Measurements from ENCODE around the gene TERB1. TPM values are rescaled to one million over a fixed set of nuclear protein-coding genes. Genes with fewer than 3 reads are reported as not detected.

The TERB1 gene
- total and polyA plus RNA-seq, 2 of the 13 experiments (the other 11 are each of a cell fraction or from before 2014, with no cell fraction given) = not detected

DNA sequence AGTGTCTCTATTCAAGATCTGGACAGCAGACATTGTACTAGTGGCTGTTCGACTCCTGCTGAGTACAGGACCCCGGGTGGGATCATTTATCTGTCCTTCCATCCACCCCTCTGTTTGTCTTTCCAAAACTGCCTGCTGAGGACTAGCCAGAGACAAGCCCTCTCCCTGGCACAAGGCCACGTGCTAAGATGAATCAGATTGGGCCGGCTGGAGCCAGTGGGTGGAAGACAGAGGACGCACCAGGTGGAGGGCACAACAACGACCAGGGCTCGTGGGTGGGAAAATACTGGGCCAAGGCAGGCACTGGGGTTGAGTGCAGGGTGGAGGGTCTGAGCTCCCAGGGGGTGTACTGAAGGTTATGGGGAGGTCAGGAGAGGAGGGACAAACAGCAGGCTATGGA is 41.4 kb upstream of the TERB1 start (continued):
- TF ChIP-seq, protein P1, sequence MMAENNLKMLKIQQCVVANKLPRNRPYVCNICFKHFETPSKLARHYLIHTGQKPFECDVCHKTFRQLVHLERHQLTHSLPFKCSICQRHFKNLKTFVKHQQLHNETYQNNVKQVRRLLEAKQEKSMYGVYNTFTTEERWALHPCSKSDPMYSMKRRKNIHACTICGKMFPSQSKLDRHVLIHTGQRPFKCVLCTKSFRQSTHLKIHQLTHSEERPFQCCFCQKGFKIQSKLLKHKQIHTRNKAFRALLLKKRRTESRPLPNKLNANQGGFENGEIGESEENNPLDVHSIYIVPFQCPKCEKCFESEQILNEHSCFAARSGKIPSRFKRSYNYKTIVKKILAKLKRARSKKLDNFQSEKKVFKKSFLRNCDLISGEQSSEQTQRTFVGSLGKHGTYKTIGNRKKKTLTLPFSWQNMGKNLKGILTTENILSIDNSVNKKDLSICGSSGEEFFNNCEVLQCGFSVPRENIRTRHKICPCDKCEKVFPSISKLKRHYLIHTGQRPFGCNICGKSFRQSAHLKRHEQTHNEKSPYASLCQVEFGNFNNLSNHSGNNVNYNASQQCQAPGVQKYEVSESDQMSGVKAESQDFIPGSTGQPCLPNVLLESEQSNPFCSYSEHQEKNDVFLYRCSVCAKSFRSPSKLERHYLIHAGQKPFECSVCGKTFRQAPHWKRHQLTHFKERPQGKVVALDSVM (CRISPR knock-in tag; IDR thresholded peaks at IDR 0.05) = no peak
- TF ChIP-seq ZNF776 (CRISPR knock-in tag; IDR thresholded peaks at IDR 0.05) (no peak), ZNF44 (CRISPR knock-in tag; IDR thresholded peaks at IDR 0.05) (no peak), ZNF552 (CRISPR knock-in tag; IDR thresholded peaks at IDR 0.05; ENCODE audit: borderline replicate concordance) (no peak), SOX5 (CRISPR knock-in tag; IDR thresholded peaks at IDR 0.05; ENCODE audit: borderline replicate concordance) (no peak), ATF7-NPFF (CRISPR knock-in tag; IDR thresholded peaks at IDR 0.05; ENCODE audit: low read depth) (no peak), ZMYM2 (CRISPR knock-in tag; IDR thresholded peaks at IDR 0.05) (no peak)

DNA sequence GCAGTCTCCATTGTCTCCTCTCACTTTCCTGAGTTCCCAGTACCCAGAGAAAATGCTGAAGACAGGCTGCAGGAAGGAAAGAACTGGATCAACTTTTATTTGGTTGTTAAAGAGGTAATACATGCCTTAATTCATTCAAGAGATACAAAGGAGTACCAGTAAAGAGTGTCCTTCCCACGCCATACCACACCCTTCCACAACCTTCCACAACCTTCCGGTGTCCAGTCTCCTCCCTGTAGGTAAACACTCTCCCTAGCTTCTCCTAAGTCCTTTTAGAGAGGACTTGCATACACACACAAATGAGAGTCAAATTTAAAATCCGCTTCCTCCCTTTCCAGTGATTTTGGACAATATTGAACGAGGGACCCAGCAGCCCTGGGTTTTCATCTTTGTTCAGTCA is 40.0 kb upstream of the TERB1 start:
- peaks cover 15% of the 10 kb centered on the region; the same call in 1 of the 2 replicates for H3K4me1 ChIP-seq (ENCODE audit: insufficient read depth, low read length)
- POLR2A ChIA-PET = no interaction called here
- H3K9ac ChIP-seq (ENCODE audit: insufficient read depth, low read depth, low read length) = no peak overlapping the region
- H3K79me2 ChIP-seq (ENCODE audit: insufficient read depth, low read length) = no peaks in the 10 kb centered on the region
- ATAC-seq = no peak
- H3K9me3 ChIP-seq (ENCODE audit: low read length) = no peaks in the 10 kb centered on the region
- no peaks in the 10 kb centered on the region for H4K20me1 ChIP-seq (ENCODE audit: insufficient read depth, low read length)
- H3K27me3 ChIP-seq (ENCODE audit: control insufficient read depth in 1 of 2, insufficient read depth in 2 of 2, low read length in 2 of 2) = peaks cover 7 to 49% of the 10 kb centered on the region in 2 experiments; a peak in 4 of 5 replicates
- no TSS peak for BruUV-seq (replicated peaks)
- no peak for FAIRE-seq
- in situ Hi-C loops (cut with HindIII; ENCODE audit: extremely low pct_ligation_motif_present, low pct_unique_long_range_greater_than_20kb) (no loop called here), intact Hi-C loops (cut with micrococcal nuclease; ENCODE audit: unreplicated experiment) (loop anchor here (10.0 kb wide), 1 partner anchor 87 kb away; the partner anchor contains the start of gene DYNC1LI2)
- no peak overlapping the region for H2AFZ ChIP-seq (ENCODE audit: low read length)
- H3K4me3 ChIP-seq (replicated peaks in 1 of 3; ENCODE audit: insufficient read depth in 1 of 3, low read depth in 2 of 3, low read length in 3 of 3) = no peak overlapping the region
- H3K4me2 ChIP-seq (ENCODE audit: low read depth, low read length) = no peak overlapping the region
- no peak for DNase-seq (ENCODE audit: low spot score)
- CTCF ChIA-PET (ENCODE audit: low intra/inter-chr PET ratio, low total read pairs) = no interaction called here
- no peak overlapping the region for H3K27ac ChIP-seq (ENCODE audit: extremely low read length, insufficient read depth, low read length)
- WGBS (ENCODE audit: low lambda C conversion rate) = 16% methylated on average over 4 of the region's 4 CpGs
- H3K36me3 ChIP-seq (replicated peaks in 1 of 2; ENCODE audit: control insufficient read depth in 1 of 2, insufficient read depth in 2 of 2, low read length in 2 of 2) = no peaks in the 10 kb centered on the region
- no peak for TF ChIP-seq AHR (CRISPR knock-in tag; IDR thresholded peaks at IDR 0.05)
- TF ChIP-seq, protein P2, sequence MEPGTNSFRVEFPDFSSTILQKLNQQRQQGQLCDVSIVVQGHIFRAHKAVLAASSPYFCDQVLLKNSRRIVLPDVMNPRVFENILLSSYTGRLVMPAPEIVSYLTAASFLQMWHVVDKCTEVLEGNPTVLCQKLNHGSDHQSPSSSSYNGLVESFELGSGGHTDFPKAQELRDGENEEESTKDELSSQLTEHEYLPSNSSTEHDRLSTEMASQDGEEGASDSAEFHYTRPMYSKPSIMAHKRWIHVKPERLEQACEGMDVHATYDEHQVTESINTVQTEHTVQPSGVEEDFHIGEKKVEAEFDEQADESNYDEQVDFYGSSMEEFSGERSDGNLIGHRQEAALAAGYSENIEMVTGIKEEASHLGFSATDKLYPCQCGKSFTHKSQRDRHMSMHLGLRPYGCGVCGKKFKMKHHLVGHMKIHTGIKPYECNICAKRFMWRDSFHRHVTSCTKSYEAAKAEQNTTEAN (CRISPR knock-in tag; conservative IDR thresholded peaks at IDR 0.05) = no peak
- TF ChIP-seq RBAK (CRISPR knock-in tag; IDR thresholded peaks at IDR 0.05) = no peak
- no peak for TF ChIP-seq ZNF724P (CRISPR knock-in tag; IDR thresholded peaks at IDR 0.05; ENCODE audit: borderline replicate concordance)
- TF ChIP-seq ZBTB4 (CRISPR knock-in tag; IDR thresholded peaks at IDR 0.05; ENCODE audit: borderline replicate concordance) = no peak
- no peak for TF ChIP-seq HMGXB3 (CRISPR knock-in tag; IDR thresholded peaks at IDR 0.05; ENCODE audit: borderline replicate concordance)
